GM23338 (cell line): ENCODE results near the gene MFSD2A. TPM values are rescaled to one million over a fixed set of nuclear protein-coding genes. Genes with fewer than 3 reads are reported as not detected.

Experiments used
- ATAC-seq: fragments of 200-7000 bp; cut with Tn5 transposase; 3 replicates; pipeline ENCODE4 v1.9.1; 2020
- DNase-seq: peaks from one replicate; pipeline ENCODE4 v3.0.0-alpha.2; 2015; ENCODE audit warnings: low spot score
- H2AFZ ChIP-seq: fragments of 200-600 bp; sonication (generic); 2 replicates; pipeline ENCODE4 v1.8.0; 2016; ENCODE audit warnings: antibody characterized with exemption, mild to moderate bottlenecking, moderate library complexity
- H3F3A ChIP-seq: fragments of 200-600 bp; sonication (generic); replicated peaks from 2 replicates; pipeline ENCODE4 v1.8.0; 2017; ENCODE audit warnings: antibody characterized with exemption, mixed run types, low read depth
- H3K27ac ChIP-seq: fragments of 200-600 bp; sonication (generic); 2 replicates; pipeline ENCODE4 v1.6.1; 2016; ENCODE audit warnings: low read depth
- H3K27me3 ChIP-seq: fragments of 200-600 bp; sonication (generic); 2 replicates; pipeline ENCODE4 v1.8.0; 2016; ENCODE audit warnings: mild to moderate bottlenecking, mixed run types, moderate library complexity; ENCODE audit not compliant: insufficient read depth
- H3K36me3 ChIP-seq: fragments of 200-600 bp; sonication (generic); 2 replicates; pipeline ENCODE4 v1.8.0; 2016; ENCODE audit warnings: mild to moderate bottlenecking; ENCODE audit not compliant: insufficient read depth
- H3K4me1 ChIP-seq: fragments of 200-600 bp; sonication (generic); 2 replicates; pipeline ENCODE4 v1.8.0; 2016; ENCODE audit warnings: mild to moderate bottlenecking, moderate library complexity; ENCODE audit not compliant: insufficient read depth
- H3K4me2 ChIP-seq: fragments of 200-600 bp; sonication (generic); 2 replicates; pipeline ENCODE4 v1.7.1; 2017; ENCODE audit warnings: mixed run types
- H3K4me3 ChIP-seq: fragments of 200-600 bp; sonication (generic); 2 replicates; pipeline ENCODE4 v1.6.1; 2016; ENCODE audit warnings: mixed run types
- H3K79me2 ChIP-seq: fragments of 200-600 bp; sonication (generic); replicated peaks from 2 replicates; pipeline ENCODE4 v1.8.0; 2017; ENCODE audit warnings: mild to moderate bottlenecking; ENCODE audit not compliant: insufficient read depth
- H3K9me2 ChIP-seq: fragments of 200-600 bp; sonication (generic); 2 replicates; pipeline ENCODE4 v1.8.0; 2017; ENCODE audit not compliant: insufficient read depth
- H4K20me1 ChIP-seq: fragments of 200-600 bp; sonication (generic); replicated peaks from 2 replicates; pipeline ENCODE4 v1.8.0; 2017; ENCODE audit warnings: mild to moderate bottlenecking; ENCODE audit not compliant: insufficient read depth
- H3K27ac Mint-ChIP-seq: 2 replicates; pipeline ENCODE4 v1.8.0; 2020; ENCODE audit warnings: inconsistent platforms, mild to moderate bottlenecking, moderate library complexity, mixed read lengths
- H3K27me3 Mint-ChIP-seq: 3 replicates; pipeline ENCODE4 v1.8.0; 2022; ENCODE audit warnings: low read depth, mild to moderate bottlenecking, moderate library complexity, mixed read lengths, inconsistent platforms; ENCODE audit not compliant: insufficient read depth, poor library complexity
- H3K36me3 Mint-ChIP-seq: 3 replicates; pipeline ENCODE4 v1.8.0; 2021; ENCODE audit warnings: low read depth, mild to moderate bottlenecking, inconsistent platforms, moderate library complexity, mixed read lengths
- H3K4me1 Mint-ChIP-seq: 3 replicates; pipeline ENCODE4 v1.8.0; 2020; ENCODE audit warnings: mild to moderate bottlenecking, inconsistent platforms, mixed read lengths
- H3K4me3 Mint-ChIP-seq: 3 replicates; pipeline ENCODE4 v1.8.0; 2021; ENCODE audit warnings: moderate library complexity, mild to moderate bottlenecking, inconsistent platforms, mixed read lengths
- H3K9me3 Mint-ChIP-seq: 3 replicates; pipeline ENCODE4 v1.8.0; 2020; ENCODE audit warnings: moderate library complexity, mild to moderate bottlenecking, inconsistent platforms, mixed read lengths
- CREB1 ChIP-seq: fragments of 250-450 bp; sonication (Bioruptor Pico); IDR thresholded peaks from 2 replicates; pipeline ENCODE4 v1.5.0; 2020; ENCODE audit warnings: low read depth, mild to moderate bottlenecking, moderate library complexity
- EZH2 ChIP-seq: fragments of 200-600 bp; sonication (generic); IDR thresholded peaks from one replicate; pipeline ENCODE4 v1.8.0; 2017; ENCODE audit warnings: antibody characterized with exemption, mild to moderate bottlenecking, low read depth; ENCODE audit not compliant: unreplicated experiment
- EZH2phosphoT487 ChIP-seq: fragments of 200-600 bp; sonication (generic); IDR thresholded peaks from one replicate; pipeline ENCODE4 v1.8.1; 2018; ENCODE audit warnings: antibody characterized with exemption; ENCODE audit not compliant: unreplicated experiment
- JUNB ChIP-seq: IDR thresholded peaks from one replicate; pipeline ENCODE4 v1.6.1; 2016; ENCODE audit warnings: antibody characterized with exemption; ENCODE audit not compliant: unreplicated experiment
- NANOG ChIP-seq: IDR thresholded peaks from 2 replicates; pipeline ENCODE4 v1.6.1; 2016; ENCODE audit warnings: antibody characterized with exemption, borderline replicate concordance
- POLR2AphosphoS5 ChIP-seq: IDR thresholded peaks from 2 replicates; pipeline ENCODE4 v1.6.1; 2016; ENCODE audit warnings: antibody characterized with exemption, low read depth
- STAT1 ChIP-seq: IDR thresholded peaks from one replicate; pipeline ENCODE4 v1.6.1; 2016; ENCODE audit warnings: antibody characterized with exemption; ENCODE audit not compliant: unreplicated experiment
- ZNF114 ChIP-seq: fragments of 250-450 bp; sonication (Bioruptor Pico); IDR thresholded peaks from 2 replicates; pipeline ENCODE4 v1.5.0; 2020; ENCODE audit warnings: mild to moderate bottlenecking, moderate library complexity
- ZNF331 ChIP-seq: fragments of 250-450 bp; sonication (Bioruptor Pico); IDR thresholded peaks from 2 replicates; pipeline ENCODE4 v1.5.0; 2020; ENCODE audit warnings: low read depth, mild to moderate bottlenecking, moderate library complexity
- polyA plus RNA-seq: library from polyadenylated mRNA; unstranded; fragments of >200 nt; fragmentation: Nextera tagmentation; extraction: Ambion mirVana; gene quantifications from 2 replicates; pipeline ENCODE4 v1.2.1, GENCODE V29; 2016
- total RNA-seq: library from RNA; depleted of rRNA; stranded (reverse); fragments of >200 nt; shearing (Covaris generic); gene quantifications from 2 replicates; pipeline ENCODE4 v1.2.3, GENCODE V29; 2014
- TF ChIP-seq, protein P1 (sequence below): IDR thresholded peaks from 2 replicates; pipeline ENCODE4 v1.6.1; 2016; ENCODE audit warnings: antibody characterized with exemption
- TF ChIP-seq, protein P2 (sequence below): fragments of 250-450 bp; sonication (Bioruptor Pico); IDR thresholded peaks from 2 replicates; pipeline ENCODE4 v1.5.0; 2020; ENCODE audit warnings: mild to moderate bottlenecking, moderate library complexity
- TF ChIP-seq, protein P3 (sequence below): IDR thresholded peaks from one replicate; pipeline ENCODE4 v1.6.1; 2018; ENCODE audit warnings: antibody characterized with exemption; ENCODE audit not compliant: unreplicated experiment
- TF ChIP-seq, protein P4 (sequence below), 2 experiments: fragments of 200-600 bp in 1 of 2; sonication (generic) in 1 of 2; conservative IDR thresholded peaks; 2 replicates each; pipeline versions ENCODE4 v1.5.1 to v1.6.1; 2016 to 2017; ENCODE audit warnings: antibody characterized with exemption in 2 of 2, low read depth in 2 of 2, mild to moderate bottlenecking in 2 of 2, moderate library complexity in 1 of 2

MFSD2A gene
- total and polyA plus RNA-seq, 2 experiments from 2014 or later, result 16.1 to 23.9 TPM

DNA sequence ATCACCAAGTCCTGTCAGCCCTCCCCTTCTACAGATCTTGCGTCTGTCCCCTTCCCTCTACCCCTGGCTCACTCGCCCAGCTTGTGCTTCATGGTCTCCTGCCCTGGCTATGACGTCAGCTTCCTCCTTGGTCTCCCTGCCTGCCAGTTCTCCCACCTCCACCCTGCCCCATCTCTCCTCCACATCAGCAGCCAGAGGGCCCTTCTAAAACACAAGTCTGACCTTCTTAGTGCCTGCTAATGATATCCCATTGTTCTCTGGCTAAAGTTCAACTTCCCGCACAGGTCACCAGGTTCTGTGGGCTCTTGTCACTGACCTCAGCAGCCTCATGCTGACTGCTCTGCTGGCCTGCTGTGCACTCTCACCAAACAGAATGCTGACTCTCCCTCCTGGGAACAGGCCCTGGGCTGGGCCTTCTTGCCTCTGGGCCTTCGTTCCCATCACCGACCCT, 28.6 kb upstream of the MFSD2A start:
- 0 out of 2 replicates have a peak overlapping the region, but pooled peaks have one; percentile 34 for H3K27ac Mint-ChIP-seq
- H3K27me3 Mint-ChIP-seq, result peaks cover 16% of the 10 kb centered on the region
- Histone ChIP-seq H3K79me2 (no peaks in the 10 kb centered on the region), H3F3A (peaks cover 12% of the 10 kb centered on the region; the same call in 1 of the 2 replicates), H3K27ac (no peak overlapping the region), H3K4me1 (peaks cover 13% of the 10 kb centered on the region), H2AFZ (no peak overlapping the region), H3K4me2 (no peak overlapping the region), H3K27me3 (peaks cover 3% of the 10 kb centered on the region; the same call in 1 of the 2 replicates), H3K36me3 (no peaks in the 10 kb centered on the region), H3K4me3 (no peak overlapping the region), H3K9me2 (no peaks in the 10 kb centered on the region), H4K20me1 (no peaks in the 10 kb centered on the region)
- DNase-seq, result no peak
- H3K36me3 Mint-ChIP-seq, result no peaks in the 10 kb centered on the region
- H3K9me3 Mint-ChIP-seq, result no peaks in the 10 kb centered on the region
- TF ChIP-seq STAT1, result no peak
- TF ChIP-seq NANOG, result no peak
- no peak for TF ChIP-seq JUNB
- no peak for TF ChIP-seq EZH2
- TF ChIP-seq, protein P1, sequence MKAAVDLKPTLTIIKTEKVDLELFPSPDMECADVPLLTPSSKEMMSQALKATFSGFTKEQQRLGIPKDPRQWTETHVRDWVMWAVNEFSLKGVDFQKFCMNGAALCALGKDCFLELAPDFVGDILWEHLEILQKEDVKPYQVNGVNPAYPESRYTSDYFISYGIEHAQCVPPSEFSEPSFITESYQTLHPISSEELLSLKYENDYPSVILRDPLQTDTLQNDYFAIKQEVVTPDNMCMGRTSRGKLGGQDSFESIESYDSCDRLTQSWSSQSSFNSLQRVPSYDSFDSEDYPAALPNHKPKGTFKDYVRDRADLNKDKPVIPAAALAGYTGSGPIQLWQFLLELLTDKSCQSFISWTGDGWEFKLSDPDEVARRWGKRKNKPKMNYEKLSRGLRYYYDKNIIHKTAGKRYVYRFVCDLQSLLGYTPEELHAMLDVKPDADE, result no peak
- no peak for TF ChIP-seq EZH2phosphoT487
- TF ChIP-seq ZNF331 (CRISPR knock-in tag), result no peak
- TF ChIP-seq, protein P2, sequence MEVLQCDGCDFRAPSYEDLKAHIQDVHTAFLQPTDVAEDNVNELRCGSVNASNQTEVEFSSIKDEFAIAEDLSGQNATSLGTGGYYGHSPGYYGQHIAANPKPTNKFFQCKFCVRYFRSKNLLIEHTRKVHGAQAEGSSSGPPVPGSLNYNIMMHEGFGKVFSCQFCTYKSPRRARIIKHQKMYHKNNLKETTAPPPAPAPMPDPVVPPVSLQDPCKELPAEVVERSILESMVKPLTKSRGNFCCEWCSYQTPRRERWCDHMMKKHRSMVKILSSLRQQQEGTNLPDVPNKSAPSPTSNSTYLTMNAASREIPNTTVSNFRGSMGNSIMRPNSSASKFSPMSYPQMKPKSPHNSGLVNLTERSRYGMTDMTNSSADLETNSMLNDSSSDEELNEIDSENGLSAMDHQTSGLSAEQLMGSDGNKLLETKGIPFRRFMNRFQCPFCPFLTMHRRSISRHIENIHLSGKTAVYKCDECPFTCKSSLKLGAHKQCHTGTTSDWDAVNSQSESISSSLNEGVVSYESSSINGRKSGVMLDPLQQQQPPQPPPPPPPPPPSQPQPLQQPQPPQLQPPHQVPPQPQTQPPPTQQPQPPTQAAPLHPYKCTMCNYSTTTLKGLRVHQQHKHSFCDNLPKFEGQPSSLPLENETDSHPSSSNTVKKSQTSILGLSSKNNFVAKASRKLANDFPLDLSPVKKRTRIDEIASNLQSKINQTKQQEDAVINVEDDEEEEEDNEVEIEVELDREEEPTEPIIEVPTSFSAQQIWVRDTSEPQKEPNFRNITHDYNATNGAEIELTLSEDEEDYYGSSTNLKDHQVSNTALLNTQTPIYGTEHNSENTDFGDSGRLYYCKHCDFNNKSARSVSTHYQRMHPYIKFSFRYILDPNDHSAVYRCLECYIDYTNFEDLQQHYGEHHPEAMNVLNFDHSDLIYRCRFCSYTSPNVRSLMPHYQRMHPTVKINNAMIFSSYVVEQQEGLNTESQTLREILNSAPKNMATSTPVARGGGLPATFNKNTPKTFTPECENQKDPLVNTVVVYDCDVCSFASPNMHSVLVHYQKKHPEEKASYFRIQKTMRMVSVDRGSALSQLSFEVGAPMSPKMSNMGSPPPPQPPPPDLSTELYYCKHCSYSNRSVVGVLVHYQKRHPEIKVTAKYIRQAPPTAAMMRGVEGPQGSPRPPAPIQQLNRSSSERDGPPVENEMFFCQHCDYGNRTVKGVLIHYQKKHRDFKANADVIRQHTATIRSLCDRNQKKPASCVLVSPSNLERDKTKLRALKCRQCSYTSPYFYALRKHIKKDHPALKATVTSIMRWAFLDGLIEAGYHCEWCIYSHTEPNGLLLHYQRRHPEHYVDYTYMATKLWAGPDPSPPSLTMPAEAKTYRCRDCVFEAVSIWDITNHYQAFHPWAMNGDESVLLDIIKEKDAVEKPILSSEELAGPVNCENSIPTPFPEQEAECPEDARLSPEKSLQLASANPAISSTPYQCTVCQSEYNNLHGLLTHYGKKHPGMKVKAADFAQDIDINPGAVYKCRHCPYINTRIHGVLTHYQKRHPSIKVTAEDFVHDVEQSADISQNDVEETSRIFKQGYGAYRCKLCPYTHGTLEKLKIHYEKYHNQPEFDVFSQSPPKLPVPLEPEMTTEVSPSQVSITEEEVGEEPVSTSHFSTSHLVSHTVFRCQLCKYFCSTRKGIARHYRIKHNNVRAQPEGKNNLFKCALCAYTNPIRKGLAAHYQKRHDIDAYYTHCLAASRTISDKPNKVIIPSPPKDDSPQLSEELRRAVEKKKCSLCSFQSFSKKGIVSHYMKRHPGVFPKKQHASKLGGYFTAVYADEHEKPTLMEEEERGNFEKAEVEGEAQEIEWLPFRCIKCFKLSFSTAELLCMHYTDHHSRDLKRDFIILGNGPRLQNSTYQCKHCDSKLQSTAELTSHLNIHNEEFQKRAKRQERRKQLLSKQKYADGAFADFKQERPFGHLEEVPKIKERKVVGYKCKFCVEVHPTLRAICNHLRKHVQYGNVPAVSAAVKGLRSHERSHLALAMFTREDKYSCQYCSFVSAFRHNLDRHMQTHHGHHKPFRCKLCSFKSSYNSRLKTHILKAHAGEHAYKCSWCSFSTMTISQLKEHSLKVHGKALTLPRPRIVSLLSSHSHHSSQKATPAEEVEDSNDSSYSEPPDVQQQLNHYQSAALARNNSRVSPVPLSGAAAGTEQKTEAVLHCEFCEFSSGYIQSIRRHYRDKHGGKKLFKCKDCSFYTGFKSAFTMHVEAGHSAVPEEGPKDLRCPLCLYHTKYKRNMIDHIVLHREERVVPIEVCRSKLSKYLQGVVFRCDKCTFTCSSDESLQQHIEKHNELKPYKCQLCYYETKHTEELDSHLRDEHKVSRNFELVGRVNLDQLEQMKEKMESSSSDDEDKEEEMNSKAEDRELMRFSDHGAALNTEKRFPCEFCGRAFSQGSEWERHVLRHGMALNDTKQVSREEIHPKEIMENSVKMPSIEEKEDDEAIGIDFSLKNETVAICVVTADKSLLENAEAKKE, result no peak
- TF ChIP-seq, protein P3, sequence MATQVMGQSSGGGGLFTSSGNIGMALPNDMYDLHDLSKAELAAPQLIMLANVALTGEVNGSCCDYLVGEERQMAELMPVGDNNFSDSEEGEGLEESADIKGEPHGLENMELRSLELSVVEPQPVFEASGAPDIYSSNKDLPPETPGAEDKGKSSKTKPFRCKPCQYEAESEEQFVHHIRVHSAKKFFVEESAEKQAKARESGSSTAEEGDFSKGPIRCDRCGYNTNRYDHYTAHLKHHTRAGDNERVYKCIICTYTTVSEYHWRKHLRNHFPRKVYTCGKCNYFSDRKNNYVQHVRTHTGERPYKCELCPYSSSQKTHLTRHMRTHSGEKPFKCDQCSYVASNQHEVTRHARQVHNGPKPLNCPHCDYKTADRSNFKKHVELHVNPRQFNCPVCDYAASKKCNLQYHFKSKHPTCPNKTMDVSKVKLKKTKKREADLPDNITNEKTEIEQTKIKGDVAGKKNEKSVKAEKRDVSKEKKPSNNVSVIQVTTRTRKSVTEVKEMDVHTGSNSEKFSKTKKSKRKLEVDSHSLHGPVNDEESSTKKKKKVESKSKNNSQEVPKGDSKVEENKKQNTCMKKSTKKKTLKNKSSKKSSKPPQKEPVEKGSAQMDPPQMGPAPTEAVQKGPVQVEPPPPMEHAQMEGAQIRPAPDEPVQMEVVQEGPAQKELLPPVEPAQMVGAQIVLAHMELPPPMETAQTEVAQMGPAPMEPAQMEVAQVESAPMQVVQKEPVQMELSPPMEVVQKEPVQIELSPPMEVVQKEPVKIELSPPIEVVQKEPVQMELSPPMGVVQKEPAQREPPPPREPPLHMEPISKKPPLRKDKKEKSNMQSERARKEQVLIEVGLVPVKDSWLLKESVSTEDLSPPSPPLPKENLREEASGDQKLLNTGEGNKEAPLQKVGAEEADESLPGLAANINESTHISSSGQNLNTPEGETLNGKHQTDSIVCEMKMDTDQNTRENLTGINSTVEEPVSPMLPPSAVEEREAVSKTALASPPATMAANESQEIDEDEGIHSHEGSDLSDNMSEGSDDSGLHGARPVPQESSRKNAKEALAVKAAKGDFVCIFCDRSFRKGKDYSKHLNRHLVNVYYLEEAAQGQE, result no peak
- TF ChIP-seq CREB1 (CRISPR knock-in tag), result no peak
- TF ChIP-seq, protein P4, sequence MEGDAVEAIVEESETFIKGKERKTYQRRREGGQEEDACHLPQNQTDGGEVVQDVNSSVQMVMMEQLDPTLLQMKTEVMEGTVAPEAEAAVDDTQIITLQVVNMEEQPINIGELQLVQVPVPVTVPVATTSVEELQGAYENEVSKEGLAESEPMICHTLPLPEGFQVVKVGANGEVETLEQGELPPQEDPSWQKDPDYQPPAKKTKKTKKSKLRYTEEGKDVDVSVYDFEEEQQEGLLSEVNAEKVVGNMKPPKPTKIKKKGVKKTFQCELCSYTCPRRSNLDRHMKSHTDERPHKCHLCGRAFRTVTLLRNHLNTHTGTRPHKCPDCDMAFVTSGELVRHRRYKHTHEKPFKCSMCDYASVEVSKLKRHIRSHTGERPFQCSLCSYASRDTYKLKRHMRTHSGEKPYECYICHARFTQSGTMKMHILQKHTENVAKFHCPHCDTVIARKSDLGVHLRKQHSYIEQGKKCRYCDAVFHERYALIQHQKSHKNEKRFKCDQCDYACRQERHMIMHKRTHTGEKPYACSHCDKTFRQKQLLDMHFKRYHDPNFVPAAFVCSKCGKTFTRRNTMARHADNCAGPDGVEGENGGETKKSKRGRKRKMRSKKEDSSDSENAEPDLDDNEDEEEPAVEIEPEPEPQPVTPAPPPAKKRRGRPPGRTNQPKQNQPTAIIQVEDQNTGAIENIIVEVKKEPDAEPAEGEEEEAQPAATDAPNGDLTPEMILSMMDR (conservative IDR thresholded peaks at IDR 0.05; ENCODE audit: low read depth in 2 of 2), result no peak
- TF ChIP-seq POLR2AphosphoS5, result no peak
- no peak for TF ChIP-seq ZNF114 (CRISPR knock-in tag)
- H3K4me3 Mint-ChIP-seq, result no peak overlapping the region; the same call in 2 of the 3 replicates
- no peak for ATAC-seq
- peaks cover 21% of the 10 kb centered on the region for H3K4me1 Mint-ChIP-seq
